K562 (cell line): ENCODE data around the gene MEDAG. TPM values are rescaled to one million over a fixed set of nuclear protein-coding genes. Genes with fewer than 3 reads are reported as not detected.

Experiments used
- ATAC-seq: fragments of 200-7000 bp; cut with Tn5 transposase; 3 replicates; pipeline ENCODE4 v1.9.1; 2020; ENCODE audit warnings: moderate library complexity
- BruUV-seq: library from RNA; stranded (reverse); fragments of 400-500 nt; replicated peaks from 2 replicates; lab custom pipeline; 2021; lab: Mats Ljungman, UMichigan
- CTCF ChIA-PET: fragments of 300-600 bp; formaldehyde crosslinking; extraction: SDS; loops from one replicate; lab custom pipeline; 2021; ENCODE audit warnings: low intra/inter-chr PET ratio; lab: Yijun Ruan, JAX
- POLR2A ChIA-PET: fragments of 300-600, 350-650 bp; sonication (Branson Sonifier 250); formaldehyde crosslinking; extraction: SDS; loops from one replicate; lab custom pipeline; 2021; ENCODE audit warnings: antibody characterized with exemption, inconsistent platforms; lab: Yijun Ruan, JAX
- DNase-seq, 4 experiments: peaks; one replicate each; pipeline versions ENCODE4 v3.0.0 to v3.0.0-alpha.2; 2011 to 2018; ENCODE audit warnings: low spot score in 3 of 4, mixed read lengths in 3 of 4; ENCODE audit errors: extremely low read depth in 1 of 4
- FAIRE-seq: peaks from 2 replicates; lab custom pipeline; 2011; peaks lifted over from hg19 to GRCh38; lab: Jason Lieb, UNC
- H2AFZ ChIP-seq: 2 replicates; pipeline ENCODE4 v1.6.0; 2011; ENCODE audit warnings: low read depth, low read length, control low read depth, inconsistent platforms
- H3K27ac ChIP-seq: fragments of 200-600 bp; 3 replicates; pipeline ENCODE4 v1.8.0; 2011; ENCODE audit warnings: low read depth, mild to moderate bottlenecking, control low read depth, inconsistent platforms, low read length, moderate library complexity, mixed read lengths; ENCODE audit errors: extremely low read depth
- H3K27me3 ChIP-seq, 2 experiments: fragments of 300-600 bp in 1 of 2; 2 replicates in 1 of 2; 3 replicates in 1 of 2; pipeline versions ENCODE4 v1.6.0 to v1.8.0; 2011; ENCODE audit warnings: inconsistent platforms in 2 of 2, low read length in 2 of 2, mild to moderate bottlenecking in 1 of 2, mixed read lengths in 1 of 2, moderate library complexity in 1 of 2; ENCODE audit not compliant: control insufficient read depth in 2 of 2, insufficient read depth in 2 of 2
- H3K36me3 ChIP-seq: fragments of 300-600 bp; 3 replicates; pipeline ENCODE4 v1.8.0; 2011; ENCODE audit warnings: mild to moderate bottlenecking, low read length, inconsistent platforms; ENCODE audit not compliant: control insufficient read depth, insufficient read depth
- H3K4me1 ChIP-seq, 2 experiments: fragments of 200-600 bp in 1 of 2; replicated peaks in 1 of 2; 2 replicates in 1 of 2; 3 replicates in 1 of 2; pipeline versions ENCODE4 v1.5.1 to v1.8.0; 2011; ENCODE audit warnings: inconsistent platforms in 2 of 2, low read length in 2 of 2, mild to moderate bottlenecking in 1 of 2, mixed read lengths in 1 of 2, moderate library complexity in 1 of 2; ENCODE audit not compliant: control insufficient read depth in 2 of 2, insufficient read depth in 2 of 2
- H3K4me2 ChIP-seq: 2 replicates; pipeline ENCODE4 v1.6.1; 2011; ENCODE audit warnings: low read length, control low read depth, inconsistent platforms, mixed read lengths; ENCODE audit not compliant: insufficient read depth
- H3K4me3 ChIP-seq: fragments of 200-600 bp; sonication (generic), shearing (Covaris generic); 2 replicates; pipeline ENCODE4 v1.5.1; 2016; ENCODE audit warnings: control low read depth, inconsistent platforms
- H3K79me2 ChIP-seq: fragments of 200-600 bp; 3 replicates; pipeline ENCODE4 v1.8.0; 2011; ENCODE audit warnings: low read length, inconsistent platforms; ENCODE audit not compliant: control insufficient read depth, insufficient read depth
- H3K9ac ChIP-seq, 2 experiments: 2 replicates each; pipeline versions ENCODE4 v1.6.0 to v1.6.1; 2011; ENCODE audit warnings: low read depth in 2 of 2, low read length in 2 of 2, control low read depth in 1 of 2, inconsistent platforms in 1 of 2, mild to moderate bottlenecking in 1 of 2, mixed read lengths in 1 of 2; ENCODE audit not compliant: insufficient read depth in 1 of 2
- H3K9me1 ChIP-seq: one replicate; pipeline ENCODE4 v1.6.0; 2011; ENCODE audit warnings: inconsistent platforms, mild to moderate bottlenecking, low read length, moderate library complexity; ENCODE audit not compliant: control insufficient read depth, insufficient read depth
- H3K9me3 ChIP-seq: replicated peaks from 2 replicates; pipeline ENCODE4 v1.5.1; 2011; ENCODE audit warnings: low read depth, low read length, inconsistent platforms; ENCODE audit not compliant: control insufficient read depth, insufficient read depth
- H4K20me1 ChIP-seq: replicated peaks from 2 replicates; pipeline ENCODE4 v1.6.1; 2011; ENCODE audit warnings: low read length, inconsistent platforms, mixed read lengths; ENCODE audit not compliant: control insufficient read depth, insufficient read depth
- CHD4 ChIP-seq: fragments of 200-600 bp; sonication (generic); IDR thresholded peaks from 3 replicates; pipeline ENCODE4 v1.6.1; 2012; ENCODE audit warnings: low read depth, mild to moderate bottlenecking, mixed read lengths, low read length, inconsistent platforms; ENCODE audit not compliant: insufficient read depth, insufficient replicate concordance, poor library complexity, severe bottlenecking
- ELF2 ChIP-seq: fragments of 250-450 bp; sonication (Bioruptor Pico); IDR thresholded peaks from 2 replicates; pipeline ENCODE4 v1.5.0; 2021; ENCODE audit warnings: mild to moderate bottlenecking
- KLF16 ChIP-seq: IDR thresholded peaks from 2 replicates; pipeline ENCODE4 v1.6.1; 2016; ENCODE audit warnings: antibody characterized with exemption
- ZBTB40 ChIP-seq, 2 experiments: fragments of 450-650 bp in 1 of 2; sonication (generic) in 1 of 2; formaldehyde crosslinking in 1 of 2; IDR thresholded peaks; 2 replicates each; pipeline versions ENCODE4 v1.7.1 to v1.9.0; 2016 to 2022; ENCODE audit warnings: inconsistent platforms in 1 of 2, mild to moderate bottlenecking in 1 of 2, missing genetic modification reagents in 1 of 2
- ZNF134 ChIP-seq: fragments of 250-450 bp; sonication (Bioruptor Pico); conservative IDR thresholded peaks from 2 replicates; pipeline ENCODE4 v1.4.0; 2020
- ZNF224 ChIP-seq: sonication (generic); formaldehyde crosslinking; IDR thresholded peaks from 2 replicates; pipeline ENCODE4 v1.8.0; 2022; ENCODE audit warnings: mild to moderate bottlenecking, missing genetic modification reagents
- ZNF583 ChIP-seq: fragments of 250-450 bp; sonication (Bioruptor Pico); IDR thresholded peaks from 2 replicates; pipeline ENCODE4 v1.4.0; 2020
- WGBS: fragments of 100-300 bp; shearing (Covaris generic); methylation state at CpG from one replicate; pipeline ENCODE4 v1.1.6; 2016; ENCODE audit warnings: low coverage, mixed read lengths; ENCODE audit not compliant: insufficient coverage; ENCODE audit errors: missing lambda C conversion rate; 5-methylcytosine and 5-hydroxymethylcytosine counted together
- in situ Hi-C: fragments of 300-500 bp; cut with MboI; formaldehyde crosslinking; loops from 4 replicates; pipeline ENCODE4 v1.15.0; 2018; ENCODE audit warnings: inconsistent platforms, mixed read lengths
- intact Hi-C: fragments of 100-400 bp; cut with micrococcal nuclease; formaldehyde crosslinking; loops from 2 replicates; pipeline ENCODE4 v1.14.2; 2022
- polyA plus RNA-seq, 8 experiments: library from polyadenylated mRNA; depleted of rRNA in 4 of 8; stranded (reverse) in 5 of 8; unstranded in 3 of 8; fragments of >200 nt; fragmentation: Nextera tagmentation in 2 of 8; fragmentation: Illumina TruSeq in 1 of 8; extraction: Ambion mirVana in 2 of 8; extraction: Trizol in 1 of 8; gene quantifications; 2 replicates each; pipeline versions ENCODE4 v1.2.1 to v1.2.3, GENCODE V29; 2011 to 2014; ENCODE audit warnings: inconsistent platforms in 1 of 8, missing spikeins in 1 of 8
- total RNA-seq, 7 experiments: library from RNA; depleted of rRNA in 6 of 7; stranded (reverse); fragments of >200 nt in 6 of 7; fragmentation: Illumina TruSeq in 2 of 7; extraction: Trizol in 2 of 7; gene quantifications; 2 replicates each; pipeline versions ENCODE4 v1.2.1 to v1.2.3, GENCODE V29; 2011 to 2021; ENCODE audit warnings: low replicate concordance in 1 of 7

Gene MEDAG
- total and polyA plus RNA-seq, 9 of the 15 experiments (the other 6 are each of a cell fraction or from before 2014, with no cell fraction given), result not detected

- Histone ChIP-seq H3K9ac (no peak overlapping the region), H3K4me3 (no peak overlapping the region), H3K9me1 (no peaks in the 10 kb centered on the region), H3K9me3 (no peaks in the 10 kb centered on the region), H3K36me3 (no peaks in the 10 kb centered on the region), H3K79me2 (no peaks in the 10 kb centered on the region), H4K20me1 (no peaks in the 10 kb centered on the region), H3K4me1 (no peaks in the 10 kb centered on the region), H2AFZ (no peak overlapping the region), H3K27me3 (no peaks in the 10 kb centered on the region), H3K27ac (no peak overlapping the region), H3K4me2 (no peak overlapping the region)
- ChIA-PET POLR2A (no interaction called here), CTCF (no interaction called here)
- ATAC-seq (no peak), DNase-seq (no peak), FAIRE-seq (no peak)
- intact Hi-C loops (no loop called here), in situ Hi-C loops (no loop called here)
- no TSS peak for BruUV-seq
- 0% methylated on average over 1 of the region's 1 CpG for WGBS
- TF ChIP-seq ELF2 (no peak), CHD4 (no peak), KLF16 (no peak), ZBTB40 (IDR thresholded peaks at IDR 0.05) (no peak), ZBTB40 (CRISPR knock-in tag; IDR thresholded peaks at IDR 0.05) (no peak), ZNF134 (no peak), ZNF583 (CRISPR knock-in tag) (no peak), ZNF224 (no peak)
These were observed 59.3 kb downstream of the MEDAG start for GRCh38 chr13:30965380-30965779.
